K562 (cell line): ENCODE data around the gene PRTFDC1. TPM values are rescaled to one million over a fixed set of nuclear protein-coding genes. Genes with fewer than 3 reads are reported as not detected.

ENCODE experiments used
- ATAC-seq: fragments of 200-7000 bp; cut with Tn5 transposase; 3 replicates; pipeline ENCODE4 v1.9.1; 2020; ENCODE audit warnings: moderate library complexity
- BruUV-seq: library from RNA; stranded (reverse); fragments of 400-500 nt; replicated peaks from 2 replicates; lab custom pipeline; 2021; lab: Mats Ljungman, UMichigan
- CTCF ChIA-PET: fragments of 300-600 bp; formaldehyde crosslinking; extraction: SDS; loops from one replicate; lab custom pipeline; 2021; ENCODE audit warnings: low intra/inter-chr PET ratio; lab: Yijun Ruan, JAX
- POLR2A ChIA-PET: fragments of 300-600, 350-650 bp; sonication (Branson Sonifier 250); formaldehyde crosslinking; extraction: SDS; loops from one replicate; lab custom pipeline; 2021; ENCODE audit warnings: antibody characterized with exemption, inconsistent platforms; lab: Yijun Ruan, JAX
- DNase-seq, 4 experiments: peaks; one replicate each; pipeline versions ENCODE4 v3.0.0 to v3.0.0-alpha.2; 2011 to 2018; ENCODE audit warnings: low spot score in 3 of 4, mixed read lengths in 3 of 4; ENCODE audit errors: extremely low read depth in 1 of 4
- FAIRE-seq: peaks from 2 replicates; lab custom pipeline; 2011; peaks lifted over from hg19 to GRCh38; lab: Jason Lieb, UNC
- H2AFZ ChIP-seq: 2 replicates; pipeline ENCODE4 v1.6.0; 2011; ENCODE audit warnings: low read depth, low read length, control low read depth, inconsistent platforms
- H3K27ac ChIP-seq: fragments of 200-600 bp; 3 replicates; pipeline ENCODE4 v1.8.0; 2011; ENCODE audit warnings: low read depth, mild to moderate bottlenecking, control low read depth, inconsistent platforms, low read length, moderate library complexity, mixed read lengths; ENCODE audit errors: extremely low read depth
- H3K27me3 ChIP-seq, 2 experiments: fragments of 300-600 bp in 1 of 2; 2 replicates in 1 of 2; 3 replicates in 1 of 2; pipeline versions ENCODE4 v1.6.0 to v1.8.0; 2011; ENCODE audit warnings: inconsistent platforms in 2 of 2, low read length in 2 of 2, mild to moderate bottlenecking in 1 of 2, mixed read lengths in 1 of 2, moderate library complexity in 1 of 2; ENCODE audit not compliant: control insufficient read depth in 2 of 2, insufficient read depth in 2 of 2
- H3K36me3 ChIP-seq: fragments of 300-600 bp; 3 replicates; pipeline ENCODE4 v1.8.0; 2011; ENCODE audit warnings: mild to moderate bottlenecking, low read length, inconsistent platforms; ENCODE audit not compliant: control insufficient read depth, insufficient read depth
- H3K4me1 ChIP-seq, 2 experiments: fragments of 200-600 bp in 1 of 2; replicated peaks in 1 of 2; 2 replicates in 1 of 2; 3 replicates in 1 of 2; pipeline versions ENCODE4 v1.5.1 to v1.8.0; 2011; ENCODE audit warnings: inconsistent platforms in 2 of 2, low read length in 2 of 2, mild to moderate bottlenecking in 1 of 2, mixed read lengths in 1 of 2, moderate library complexity in 1 of 2; ENCODE audit not compliant: control insufficient read depth in 2 of 2, insufficient read depth in 2 of 2
- H3K4me2 ChIP-seq: 2 replicates; pipeline ENCODE4 v1.6.1; 2011; ENCODE audit warnings: low read length, control low read depth, inconsistent platforms, mixed read lengths; ENCODE audit not compliant: insufficient read depth
- H3K4me3 ChIP-seq: fragments of 200-600 bp; sonication (generic), shearing (Covaris generic); 2 replicates; pipeline ENCODE4 v1.5.1; 2016; ENCODE audit warnings: control low read depth, inconsistent platforms
- H3K79me2 ChIP-seq: fragments of 200-600 bp; 3 replicates; pipeline ENCODE4 v1.8.0; 2011; ENCODE audit warnings: low read length, inconsistent platforms; ENCODE audit not compliant: control insufficient read depth, insufficient read depth
- H3K9ac ChIP-seq, 2 experiments: 2 replicates each; pipeline versions ENCODE4 v1.6.0 to v1.6.1; 2011; ENCODE audit warnings: low read depth in 2 of 2, low read length in 2 of 2, control low read depth in 1 of 2, inconsistent platforms in 1 of 2, mild to moderate bottlenecking in 1 of 2, mixed read lengths in 1 of 2; ENCODE audit not compliant: insufficient read depth in 1 of 2
- H3K9me1 ChIP-seq: one replicate; pipeline ENCODE4 v1.6.0; 2011; ENCODE audit warnings: inconsistent platforms, mild to moderate bottlenecking, low read length, moderate library complexity; ENCODE audit not compliant: control insufficient read depth, insufficient read depth
- H3K9me3 ChIP-seq: replicated peaks from 2 replicates; pipeline ENCODE4 v1.5.1; 2011; ENCODE audit warnings: low read depth, low read length, inconsistent platforms; ENCODE audit not compliant: control insufficient read depth, insufficient read depth
- H4K20me1 ChIP-seq: replicated peaks from 2 replicates; pipeline ENCODE4 v1.6.1; 2011; ENCODE audit warnings: low read length, inconsistent platforms, mixed read lengths; ENCODE audit not compliant: control insufficient read depth, insufficient read depth
- ATF7 ChIP-seq: fragments of 450-650 bp; IDR thresholded peaks from 2 replicates; pipeline ENCODE4 v1.7.1; 2014; ENCODE audit warnings: mild to moderate bottlenecking, moderate library complexity
- BRD4 ChIP-seq: fragments of 200-600 bp; sonication (generic); IDR thresholded peaks from 2 replicates; pipeline ENCODE4 v1.6.1; 2017; ENCODE audit warnings: inconsistent platforms
- CBX5 ChIP-seq: IDR thresholded peaks from 2 replicates; pipeline ENCODE4 v1.6.1; 2014; ENCODE audit warnings: low read depth, borderline replicate concordance
- GABPB2 ChIP-seq: fragments of 250-450 bp; sonication (Bioruptor Pico); conservative IDR thresholded peaks from 2 replicates; pipeline ENCODE4 v1.5.1; 2021; ENCODE audit warnings: mild to moderate bottlenecking
- GATA2 ChIP-seq: sonication (generic); formaldehyde crosslinking; IDR thresholded peaks from 2 replicates; pipeline ENCODE4 v1.4.0; 2020; ENCODE audit warnings: mild to moderate bottlenecking, missing genetic modification reagents
- HDAC8 ChIP-seq: fragments of 450-650 bp; IDR thresholded peaks from 2 replicates; pipeline ENCODE4 v1.6.1; 2016; ENCODE audit warnings: mild to moderate bottlenecking, missing genetic modification characterization, moderate library complexity, missing compliant biosample characterization
- HNRNPLL ChIP-seq: fragments of 200-400 bp; formaldehyde crosslinking; IDR thresholded peaks from 2 replicates; pipeline ENCODE4 v1.6.1; 2017; ENCODE audit warnings: low read length, low read depth, mild to moderate bottlenecking; ENCODE audit not compliant: poor library complexity, severe bottlenecking
- JUN ChIP-seq, 2 experiments: sonication (generic) in 1 of 2; formaldehyde crosslinking in 1 of 2; IDR thresholded peaks; 2 replicates each; pipeline versions ENCODE4 v1.6.1 to v1.8.0; 2012 to 2022; ENCODE audit warnings: borderline replicate concordance in 2 of 2, mild to moderate bottlenecking in 2 of 2, improper control_type of control experiment in 1 of 2, low read depth in 1 of 2, low read length in 1 of 2, missing genetic modification reagents in 1 of 2
- KDM2B ChIP-seq: fragments of 250-450 bp; sonication (Bioruptor Pico); IDR thresholded peaks from 2 replicates; pipeline ENCODE4 v1.8.0; 2021; ENCODE audit warnings: mild to moderate bottlenecking, moderate library complexity
- MAFF ChIP-seq: IDR thresholded peaks from 2 replicates; pipeline ENCODE4 v1.6.1; 2012; ENCODE audit warnings: low read length, improper control_type of control experiment
- MYC ChIP-seq, 2 experiments: fragments of 250-450 bp in 1 of 2; sonication (Bioruptor Pico) in 1 of 2; IDR thresholded peaks; 2 replicates each; pipeline versions ENCODE4 v1.5.1 to v1.6.1; 2012 to 2021; ENCODE audit warnings: low read depth in 2 of 2, borderline replicate concordance in 1 of 2, improper control_type of control experiment in 1 of 2, low read length in 1 of 2, mild to moderate bottlenecking in 1 of 2, moderate library complexity in 1 of 2
- SLC30A9 ChIP-seq: fragments of 250-450 bp; sonication (Bioruptor Pico); IDR thresholded peaks from 2 replicates; pipeline ENCODE4 v1.8.0; 2022; ENCODE audit warnings: mild to moderate bottlenecking, moderate library complexity
- THRB ChIP-seq: fragments of 450-650 bp; formaldehyde crosslinking; conservative IDR thresholded peaks from 2 replicates; pipeline ENCODE4 v1.4.0; 2022; ENCODE audit warnings: mild to moderate bottlenecking, missing genetic modification characterization
- TRIM28 ChIP-seq: fragments of 450-650 bp; IDR thresholded peaks from 2 replicates; pipeline ENCODE4 v1.6.1; 2017
- YBX1 ChIP-seq: fragments of 450-650 bp; IDR thresholded peaks from 2 replicates; pipeline ENCODE4 v1.7.1; 2016; ENCODE audit warnings: mild to moderate bottlenecking
- ZC3H11A ChIP-seq: IDR thresholded peaks from 2 replicates; pipeline ENCODE4 v1.6.1; 2012; ENCODE audit warnings: low read depth, low read length, improper control_type of control experiment
- ZKSCAN8 ChIP-seq: fragments of 200-800 bp; sonication (Bioruptor generic); IDR thresholded peaks from 2 replicates; pipeline ENCODE4 v1.6.1; 2016; ENCODE audit warnings: missing genetic modification characterization, missing compliant biosample characterization
- ZNF274 ChIP-seq: IDR thresholded peaks from 2 replicates; pipeline ENCODE4 v1.6.1; 2011; ENCODE audit warnings: low read depth, mild to moderate bottlenecking, low read length, moderate library complexity, borderline replicate concordance
- ZNF507 ChIP-seq: conservative IDR thresholded peaks from 2 replicates; pipeline ENCODE4 v1.6.1; 2017; ENCODE audit warnings: missing genetic modification characterization, missing compliant biosample characterization
- ZNF511 ChIP-seq: sonication (generic); formaldehyde crosslinking; IDR thresholded peaks from 2 replicates; pipeline ENCODE4 v1.8.0; 2022; ENCODE audit warnings: mild to moderate bottlenecking, missing genetic modification reagents
- ZNF561 ChIP-seq: fragments of 450-650 bp; formaldehyde crosslinking; conservative IDR thresholded peaks from 2 replicates; pipeline ENCODE4 v1.4.0; 2020; ENCODE audit warnings: mild to moderate bottlenecking, moderate library complexity
- ZNF57 ChIP-seq: fragments of 450-650 bp; formaldehyde crosslinking; IDR thresholded peaks from 2 replicates; pipeline ENCODE4 v1.4.0; 2020; ENCODE audit warnings: mild to moderate bottlenecking, moderate library complexity
- ZNF583 ChIP-seq: fragments of 250-450 bp; sonication (Bioruptor Pico); IDR thresholded peaks from 2 replicates; pipeline ENCODE4 v1.4.0; 2020
- ZNF589 ChIP-seq: fragments of 200-800 bp; sonication (Bioruptor generic); IDR thresholded peaks from 2 replicates; pipeline ENCODE4 v1.6.1; 2016; ENCODE audit warnings: low read depth, missing genetic modification characterization, missing compliant biosample characterization
- WGBS: fragments of 100-300 bp; shearing (Covaris generic); methylation state at CpG from one replicate; pipeline ENCODE4 v1.1.6; 2016; ENCODE audit warnings: low coverage, mixed read lengths; ENCODE audit not compliant: insufficient coverage; ENCODE audit errors: missing lambda C conversion rate; 5-methylcytosine and 5-hydroxymethylcytosine counted together
- in situ Hi-C: fragments of 300-500 bp; cut with MboI; formaldehyde crosslinking; loops from 4 replicates; pipeline ENCODE4 v1.15.0; 2018; ENCODE audit warnings: inconsistent platforms, mixed read lengths
- intact Hi-C: fragments of 100-400 bp; cut with micrococcal nuclease; formaldehyde crosslinking; loops from 2 replicates; pipeline ENCODE4 v1.14.2; 2022
- polyA plus RNA-seq, 8 experiments: library from polyadenylated mRNA; depleted of rRNA in 4 of 8; stranded (reverse) in 5 of 8; unstranded in 3 of 8; fragments of >200 nt; fragmentation: Nextera tagmentation in 2 of 8; fragmentation: Illumina TruSeq in 1 of 8; extraction: Ambion mirVana in 2 of 8; extraction: Trizol in 1 of 8; gene quantifications; 2 replicates each; pipeline versions ENCODE4 v1.2.1 to v1.2.3, GENCODE V29; 2011 to 2014; ENCODE audit warnings: inconsistent platforms in 1 of 8, missing spikeins in 1 of 8
- total RNA-seq, 7 experiments: library from RNA; depleted of rRNA in 6 of 7; stranded (reverse); fragments of >200 nt in 6 of 7; fragmentation: Illumina TruSeq in 2 of 7; extraction: Trizol in 2 of 7; gene quantifications; 2 replicates each; pipeline versions ENCODE4 v1.2.1 to v1.2.3, GENCODE V29; 2011 to 2021; ENCODE audit warnings: low replicate concordance in 1 of 7

The PRTFDC1 gene
- total and polyA plus RNA-seq, 9 of the 15 experiments (the other 6 are each of a cell fraction or from before 2014, with no cell fraction given): 7.0 to 27.6 (median 10.0) TPM

GRCh38 chr10:24813856-24814255 is 138.6 kb downstream of the PRTFDC1 start (continued):
- no peak for TF ChIP-seq ZKSCAN8 (CRISPR knock-in tag)
- TF ChIP-seq CBX5: no peak
- no peak for TF ChIP-seq GABPB2
- TF ChIP-seq THRB (CRISPR knock-in tag): no peak
- no peak for TF ChIP-seq ZNF507 (tag)
- TF ChIP-seq MAFF: no peak
- TF ChIP-seq YBX1: no peak
- TF ChIP-seq, all 486 proteins: peak for 0

GRCh38 chr10:24806262-24806661 is 146.1 kb downstream of the PRTFDC1 start:
- intact Hi-C loops: no loop called here
- CTCF ChIA-PET: no interaction called here
- no peaks in the 10 kb centered on the region for H4K20me1 ChIP-seq
- POLR2A ChIA-PET: interaction anchor here (0.6 kb wide), 1 partner anchor 55 kb away, joined by 3 read pairs; no protein-coding TSS in a partner anchor
- H3K4me3 ChIP-seq: no peak overlapping the region
- peak overlapping the region; percentile 44 for H2AFZ ChIP-seq
- H3K79me2 ChIP-seq: no peaks in the 10 kb centered on the region
- H3K4me2 ChIP-seq: no peak overlapping the region
- no TSS peak for BruUV-seq
- in situ Hi-C loops: no loop called here
- WGBS: 20% methylated on average over 5 of the region's 5 CpGs
- no peaks in the 10 kb centered on the region for H3K9me1 ChIP-seq
- H3K9ac ChIP-seq: no peak overlapping the region
- no peak overlapping the region for H3K27ac ChIP-seq
- H3K36me3 ChIP-seq: no peaks in the 10 kb centered on the region
- FAIRE-seq (no peak), DNase-seq (no peak), ATAC-seq (no peak; the same call in 2 of the 3 replicates)
- H3K9me3 ChIP-seq: no peaks in the 10 kb centered on the region
- no peaks in the 10 kb centered on the region for H3K27me3 ChIP-seq
- no peaks in the 10 kb centered on the region for H3K4me1 ChIP-seq
- TF ChIP-seq HDAC8 (tag) (no peak), SLC30A9 (CRISPR knock-in tag) (no peak), GATA2 (CRISPR knock-in tag) (no peak), ZNF511 (CRISPR knock-in tag) (no peak), ZNF589 (CRISPR knock-in tag) (no peak), BRD4 (no peak), JUN (IDR thresholded peaks at IDR 0.05; ENCODE audit: borderline replicate concordance, low read depth, low read length) (no peak), JUN (CRISPR knock-in tag; IDR thresholded peaks at IDR 0.05; ENCODE audit: borderline replicate concordance) (no peak), ZNF561 (no peak), ZNF57 (CRISPR knock-in tag) (no peak), ZNF583 (CRISPR knock-in tag) (no peak), ZC3H11A (no peak), MYC (IDR thresholded peaks at IDR 0.05; ENCODE audit: low read depth, low read length) (no peak), MYC (CRISPR knock-in tag; IDR thresholded peaks at IDR 0.05; ENCODE audit: borderline replicate concordance, low read depth) (no peak), TRIM28 (no peak), HNRNPLL (no peak), ZNF274 (no peak), ATF7 (no peak), KDM2B (no peak)
